Stimulated activated CD4-positive, alpha-beta T cell treated with anti-CD3 and anti-CD28 coated beads, Interleukin-2, amount 100 ng/mL, for 48 hours (primary cell): Measurements from ENCODE around the gene CCDC12.

Experiments
- DNase-seq, 2 donors: peaks; one replicate each; pipeline ENCODE4 v3.0.0-alpha.2; 2020

The CCDC12 gene

DNA sequence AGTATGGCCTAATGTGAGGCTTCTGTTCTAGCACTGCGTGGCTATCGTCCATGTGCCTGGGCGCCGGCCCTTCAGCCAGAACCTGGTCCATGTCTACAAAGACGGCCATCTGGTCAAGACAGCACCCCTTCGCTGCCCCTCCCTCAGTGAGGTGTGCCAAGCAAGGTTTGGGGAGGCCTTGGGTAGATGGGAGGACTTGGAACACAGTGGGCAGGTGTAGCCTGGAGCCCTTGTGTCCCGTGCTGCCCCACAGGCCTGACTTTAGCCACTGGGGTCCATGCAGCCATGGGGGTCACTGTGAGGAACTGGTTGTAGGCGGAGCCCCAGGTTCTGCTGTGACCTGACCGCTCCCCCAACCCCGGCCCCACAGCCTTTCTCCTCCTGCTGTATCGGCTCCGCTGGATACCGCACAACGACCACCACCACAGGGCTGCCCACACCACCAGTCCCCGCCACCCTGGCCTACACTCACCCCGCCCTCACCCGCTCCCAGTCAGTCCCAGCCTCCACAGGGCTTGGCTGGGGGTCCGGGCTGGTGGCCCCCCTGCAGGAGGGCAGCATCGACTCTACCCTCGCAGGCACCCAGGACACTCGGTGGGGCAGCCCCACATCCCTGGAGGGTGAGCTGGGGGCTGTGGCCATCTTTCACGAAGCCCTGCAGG, 19.5 kb upstream of the CCDC12 start:
- no peak for DNase-seq

DNA sequence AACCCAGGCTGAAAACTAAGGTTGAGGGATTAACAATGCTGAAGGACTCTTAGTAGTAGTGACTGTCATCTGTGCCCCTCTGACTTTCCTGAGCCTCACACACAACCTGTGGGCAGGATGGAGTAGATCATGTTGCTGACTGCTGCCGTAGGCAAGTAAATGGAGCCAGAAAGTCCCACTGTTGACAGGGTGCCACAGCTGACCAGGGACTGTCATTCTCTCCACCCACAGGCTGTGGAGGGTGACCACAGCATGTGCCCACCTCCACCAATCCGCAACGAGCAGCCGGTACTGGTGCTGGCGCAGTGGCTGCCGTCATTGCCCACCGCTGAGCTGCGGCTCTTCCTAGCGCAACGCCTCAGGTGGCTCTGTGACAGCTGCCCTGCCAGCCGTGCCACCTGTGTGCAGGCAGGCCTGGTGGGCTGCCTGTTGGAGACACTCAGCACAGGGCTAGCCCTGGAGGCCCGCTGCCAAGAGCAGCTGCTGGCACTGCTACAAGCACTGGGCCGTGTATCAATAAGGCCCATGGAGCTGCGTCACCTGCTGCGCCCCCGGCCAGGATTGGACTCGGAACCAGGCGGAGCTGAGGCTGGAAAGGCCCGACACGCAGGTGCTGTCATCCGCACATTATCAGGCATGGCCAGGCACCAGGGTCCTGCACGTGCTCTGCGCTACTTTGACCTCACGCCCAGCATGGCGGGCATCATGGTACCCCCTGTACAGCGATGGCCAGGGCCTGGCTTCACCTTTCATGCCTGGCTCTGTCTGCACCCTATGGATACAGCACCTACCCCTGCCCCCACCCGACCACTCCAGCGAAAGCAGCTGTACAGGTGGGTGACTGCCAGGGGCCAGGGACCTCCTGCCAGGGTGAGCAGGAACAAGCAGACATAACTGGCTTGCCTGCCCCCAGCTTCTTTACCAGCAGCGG, 18.5 kb upstream of the CCDC12 start:
- no peak for DNase-seq

DNA sequence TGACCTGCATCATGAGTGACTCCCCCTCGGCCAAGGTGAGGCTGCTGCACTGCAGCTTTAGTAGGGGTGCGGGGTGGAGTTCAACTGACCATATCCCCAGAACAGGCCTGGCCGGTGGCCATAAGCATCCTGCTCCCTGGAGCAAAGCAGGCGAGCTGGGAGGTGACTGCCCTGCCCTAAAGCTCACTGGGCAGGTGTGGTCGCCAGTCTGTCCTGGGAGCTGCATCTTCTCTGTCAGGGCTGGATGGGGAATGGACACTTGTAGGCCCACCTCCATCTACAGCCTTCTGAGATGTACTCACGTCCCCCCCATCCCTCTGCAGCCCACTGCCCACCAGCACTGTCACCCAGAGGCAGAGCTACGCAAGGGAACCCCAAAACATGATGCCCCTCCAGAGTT, 17.4 kb upstream of the CCDC12 start:
- DNase-seq, result no peak

DNA sequence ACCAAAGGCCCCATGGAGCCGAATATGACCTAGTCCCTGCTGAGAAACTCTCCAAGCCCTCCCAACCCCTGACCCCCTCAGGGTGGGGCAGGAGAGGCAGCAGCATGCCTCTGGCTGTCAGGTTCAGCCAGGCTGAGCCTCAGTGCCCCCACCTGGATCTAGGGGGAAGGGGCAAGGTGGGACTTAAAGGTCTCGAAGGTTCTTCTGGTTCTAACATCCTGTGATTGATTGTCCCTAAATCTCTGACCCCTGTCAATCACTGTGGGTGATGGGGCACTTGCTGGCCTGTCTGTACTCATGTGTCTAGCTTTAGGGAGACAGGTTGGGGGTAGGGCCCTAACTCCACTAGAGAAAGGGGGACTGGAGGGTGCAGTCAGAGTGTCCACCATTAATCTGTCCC, 16.7 kb upstream of the CCDC12 start:
- no peak for DNase-seq

DNA sequence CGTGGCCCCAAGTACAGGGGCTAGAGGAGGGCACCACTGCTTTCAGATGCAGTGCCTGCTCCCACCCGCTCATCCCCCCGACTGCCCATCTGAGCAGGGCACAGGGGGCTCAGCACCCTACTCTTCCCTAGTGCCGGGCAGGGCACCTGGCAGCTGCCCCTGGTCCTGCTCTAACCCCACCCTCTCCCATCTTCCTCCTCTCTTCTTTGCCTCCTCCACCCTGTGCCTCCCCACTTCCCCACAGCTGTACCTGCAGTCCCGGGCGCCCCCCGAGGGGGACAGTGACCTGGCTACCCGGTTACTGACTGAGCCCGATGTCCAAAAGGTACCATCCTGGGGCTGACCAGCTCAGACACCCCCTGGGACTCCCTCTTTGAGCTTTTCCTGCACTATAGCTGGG, 15.7 kb upstream of the CCDC12 start:
- DNase-seq, result no peak

DNA sequence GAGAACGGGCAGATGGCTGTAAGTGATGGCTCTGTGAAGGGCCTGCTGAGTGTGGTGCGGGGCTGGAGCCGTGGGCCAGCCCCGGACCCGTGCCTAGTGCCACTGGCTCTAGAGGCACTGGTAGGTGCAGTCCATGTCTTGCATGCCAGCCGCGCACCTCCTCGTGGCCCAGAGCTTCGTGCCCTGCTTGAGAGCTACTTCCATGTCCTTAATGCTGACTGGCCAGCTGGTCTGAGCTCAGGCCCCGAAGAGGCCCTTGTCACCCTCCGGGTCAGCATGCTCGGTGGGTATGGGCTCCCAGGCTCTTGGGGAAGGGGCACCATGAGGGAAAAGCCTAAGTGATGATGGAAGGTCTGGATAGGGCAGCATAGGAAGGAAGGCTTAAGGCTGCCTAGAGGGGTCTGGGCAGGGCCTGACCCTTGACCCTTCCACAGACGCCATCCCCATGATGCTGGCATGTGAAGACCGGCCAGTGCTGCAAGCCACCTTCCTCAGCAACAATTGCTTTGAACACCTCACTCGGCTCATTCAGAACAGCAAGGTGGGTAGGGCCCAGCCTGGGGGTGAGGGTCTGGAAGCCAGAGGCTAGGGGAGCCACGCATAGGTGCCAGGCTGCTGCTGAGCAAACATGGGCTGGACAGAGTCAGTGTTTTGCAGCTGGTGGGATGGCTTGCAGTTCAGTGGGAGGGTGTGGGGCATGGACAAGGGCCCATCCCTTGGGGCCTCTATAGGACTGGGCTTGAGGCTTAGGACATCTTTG, 15.0 kb upstream of the CCDC12 start:
- no peak for DNase-seq

DNA sequence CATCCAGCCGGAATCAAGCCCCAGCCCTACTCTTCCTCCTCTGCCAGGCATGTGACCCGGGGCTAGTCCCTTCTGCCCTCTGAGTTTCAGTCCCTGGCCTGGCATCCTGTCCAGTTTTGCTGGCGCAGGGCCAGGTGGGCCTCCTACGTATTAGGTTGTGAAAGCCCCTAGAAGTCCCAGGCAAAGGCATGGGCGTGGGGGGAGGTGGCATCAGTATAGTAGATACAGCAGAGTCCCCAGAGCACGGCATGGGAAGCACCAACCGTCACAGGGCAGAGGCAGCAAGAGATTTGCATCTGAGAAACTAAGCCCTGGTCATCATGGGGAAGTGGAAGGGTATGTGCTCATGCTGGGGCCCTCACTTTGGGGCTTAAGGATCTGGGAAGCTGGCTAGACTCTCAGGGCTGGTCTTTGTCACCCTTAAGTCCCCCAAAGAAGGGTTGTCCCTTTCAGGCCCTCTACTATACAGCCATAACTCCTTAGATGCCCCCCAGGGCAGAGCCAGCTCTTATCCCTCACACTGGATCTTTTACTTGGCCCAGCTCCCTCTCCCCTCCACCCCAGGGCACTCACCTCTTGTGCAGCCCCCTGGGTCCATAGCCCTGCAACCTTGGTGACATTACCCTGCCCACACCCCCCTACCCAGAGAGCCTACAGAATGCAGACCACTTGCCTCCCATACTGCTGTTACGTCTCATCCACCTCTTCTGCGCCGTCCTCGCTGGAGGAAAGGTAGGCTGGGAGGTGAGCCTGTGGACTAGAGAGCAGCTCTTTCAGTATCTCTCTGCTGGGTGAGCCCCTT, 14.2 kb upstream of the CCDC12 start:
- no peak for DNase-seq

DNA sequence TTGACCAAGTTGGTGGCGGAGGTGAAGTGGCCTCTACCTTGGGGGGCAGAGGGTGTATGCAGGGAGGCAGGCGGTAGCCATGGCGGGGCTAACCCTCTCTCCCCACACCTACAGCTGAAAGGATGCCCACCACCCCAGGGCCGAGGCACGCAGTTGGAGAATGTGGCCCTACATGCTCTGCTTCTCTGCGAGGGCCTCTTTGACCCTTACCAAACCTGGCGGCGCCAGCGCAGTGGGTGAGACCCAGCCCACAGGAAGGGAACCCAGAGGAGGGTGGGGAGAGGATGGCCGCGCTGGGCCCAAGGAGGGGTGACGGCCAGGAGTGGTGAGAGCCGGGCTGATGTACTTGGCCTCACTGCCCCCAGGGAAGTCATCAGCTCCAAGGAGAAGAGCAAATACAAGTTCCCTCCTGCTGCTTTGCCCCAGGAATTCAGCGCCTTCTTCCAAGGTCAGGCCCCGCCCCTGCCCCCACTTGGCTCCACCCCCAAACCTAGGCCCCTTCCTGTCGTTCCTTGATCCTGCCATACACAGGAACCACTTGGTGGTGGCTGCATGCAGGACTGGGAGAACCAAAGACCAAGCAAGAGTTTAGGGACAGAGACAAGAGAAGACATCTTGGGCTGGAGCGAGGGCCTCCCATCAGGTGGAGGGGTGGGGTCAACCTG, 12.7 kb upstream of the CCDC12 start:
- no peak for DNase-seq

DNA sequence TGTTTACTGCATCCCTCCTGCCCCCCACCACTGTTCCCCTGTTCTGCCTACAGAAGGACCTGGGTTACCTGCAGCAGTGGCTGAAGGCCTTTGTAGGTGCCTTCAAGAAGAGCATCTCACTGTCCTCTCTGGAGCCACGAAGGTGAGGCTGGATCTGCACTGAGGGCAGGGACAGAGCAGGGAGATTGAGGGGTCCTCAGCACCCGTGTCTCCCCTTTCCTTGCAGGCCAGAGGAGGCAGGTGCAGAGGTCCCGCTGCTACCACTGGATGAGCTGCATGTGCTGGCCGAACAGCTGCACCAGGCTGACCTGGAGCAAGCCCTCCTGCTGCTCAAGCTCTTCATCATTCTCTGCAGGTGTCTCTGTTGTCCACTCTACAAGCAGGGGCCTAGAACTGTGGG, 12.1 kb upstream of the CCDC12 start:
- no peak for DNase-seq

DNA sequence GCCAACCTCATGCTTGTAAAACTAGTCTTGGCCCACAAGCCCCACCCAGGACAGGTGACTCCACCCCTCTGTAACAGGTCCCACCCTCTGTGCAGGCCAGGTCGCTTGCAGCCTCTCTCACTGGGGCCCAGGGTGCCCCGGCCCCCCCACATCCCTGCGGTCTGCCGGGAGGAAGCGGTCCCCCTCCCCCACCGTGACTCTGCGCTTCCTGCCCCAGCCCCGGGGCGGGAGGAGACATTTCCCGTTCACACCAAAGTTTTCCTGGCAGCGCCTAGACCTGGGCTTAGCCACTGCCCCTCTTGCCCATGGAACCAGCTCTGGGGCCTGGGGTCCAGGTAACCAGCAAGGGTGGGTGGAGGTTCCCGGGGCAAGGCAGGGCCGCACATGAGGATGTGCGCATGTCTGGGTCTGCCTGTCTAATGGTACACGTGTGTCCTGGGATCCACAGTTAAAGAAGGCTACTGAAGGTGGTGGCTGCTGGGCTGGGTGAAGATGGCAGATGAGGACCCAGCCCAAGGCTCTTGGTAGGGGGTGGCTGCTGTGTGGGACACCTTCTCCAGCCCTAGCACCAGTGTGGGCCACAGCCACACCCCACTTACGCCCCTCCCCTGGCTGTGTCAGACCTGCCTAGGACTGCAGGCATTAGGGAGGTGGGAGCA, 11.3 kb upstream of the CCDC12 start:
- peak; percentile 68 to 74 for DNase-seq

DNA sequence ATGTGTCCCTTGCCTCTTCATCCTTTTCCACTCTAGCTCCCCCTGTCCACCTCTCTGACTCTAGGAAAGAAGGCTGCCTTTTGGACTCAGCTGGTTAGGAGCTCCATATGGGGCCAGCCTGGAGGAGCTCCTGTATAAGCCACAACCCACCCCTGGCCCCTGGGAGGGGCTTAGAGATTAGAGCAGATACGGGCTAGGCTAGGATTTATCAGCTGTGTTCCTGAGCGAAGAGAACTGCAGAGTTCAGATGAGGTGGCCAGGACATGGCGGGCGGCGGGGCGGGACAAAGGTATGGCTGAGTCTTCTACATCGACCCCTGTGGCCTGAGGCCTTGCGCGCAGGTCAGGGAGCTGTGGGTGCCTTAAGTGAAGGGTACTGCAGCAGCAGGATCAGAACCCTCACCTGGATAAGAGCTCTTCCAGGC, 10.8 kb upstream of the CCDC12 start:
- DNase-seq, result no peak

DNA sequence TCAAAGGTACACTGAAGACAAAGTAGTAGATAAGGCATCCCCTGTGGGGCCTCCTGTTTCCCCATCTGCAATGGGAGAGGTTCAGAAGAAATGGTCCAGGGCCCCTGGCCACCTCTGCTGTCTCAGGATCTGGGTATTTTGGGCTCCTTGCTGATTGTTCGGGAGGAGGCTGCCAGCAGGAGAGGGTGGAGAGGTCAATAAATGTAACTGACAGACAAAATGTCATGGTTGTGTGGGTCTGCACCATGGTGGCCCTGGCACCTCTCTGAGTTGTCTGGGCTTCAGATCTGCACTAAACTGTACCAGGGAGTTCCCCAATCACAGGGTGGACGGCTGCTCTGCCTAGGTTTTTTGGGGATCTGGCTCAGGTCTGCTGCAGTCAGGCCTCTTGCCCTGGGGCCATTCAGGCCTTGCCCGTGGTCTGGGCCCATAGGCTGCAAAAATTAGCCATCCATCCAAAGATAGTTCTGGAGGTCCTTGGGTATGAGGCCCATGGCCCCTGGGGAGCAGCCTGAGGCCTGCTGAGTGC, 10.3 kb upstream of the CCDC12 start:
- no peak for DNase-seq

DNA sequence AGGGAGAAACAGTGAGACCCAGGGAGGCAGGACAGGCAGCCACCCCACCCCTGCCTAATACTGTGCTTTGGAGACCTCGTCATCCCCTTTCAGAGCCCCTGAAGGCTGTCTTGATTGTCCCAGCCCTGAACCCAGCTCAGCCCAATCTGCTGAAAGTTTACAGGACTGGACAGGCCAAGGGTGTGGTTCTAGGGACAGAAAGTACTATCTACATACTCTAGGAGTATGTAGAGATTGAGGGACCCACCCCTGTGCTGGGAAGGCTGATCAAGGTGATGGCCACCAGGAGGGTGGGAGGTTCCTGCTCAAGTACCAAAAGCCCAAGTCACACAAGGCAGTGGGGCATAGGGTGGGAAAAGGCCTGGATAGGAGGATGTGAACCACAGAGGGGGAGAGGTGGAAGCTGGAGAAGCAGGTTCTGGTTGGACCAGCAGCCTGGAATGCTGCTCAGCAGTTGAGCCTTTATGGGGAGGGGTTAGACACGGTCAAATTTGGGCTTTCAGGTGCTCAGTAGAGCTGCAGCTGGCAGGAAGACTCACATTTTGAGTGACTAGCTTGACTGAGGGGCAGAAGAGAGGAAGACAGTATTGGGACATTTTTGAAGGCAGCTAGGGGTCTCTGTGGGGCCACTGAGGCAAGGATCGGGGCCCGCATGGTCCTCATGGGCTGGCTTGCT, 9.6 kb upstream of the CCDC12 start:
- DNase-seq, result no peak

DNA sequence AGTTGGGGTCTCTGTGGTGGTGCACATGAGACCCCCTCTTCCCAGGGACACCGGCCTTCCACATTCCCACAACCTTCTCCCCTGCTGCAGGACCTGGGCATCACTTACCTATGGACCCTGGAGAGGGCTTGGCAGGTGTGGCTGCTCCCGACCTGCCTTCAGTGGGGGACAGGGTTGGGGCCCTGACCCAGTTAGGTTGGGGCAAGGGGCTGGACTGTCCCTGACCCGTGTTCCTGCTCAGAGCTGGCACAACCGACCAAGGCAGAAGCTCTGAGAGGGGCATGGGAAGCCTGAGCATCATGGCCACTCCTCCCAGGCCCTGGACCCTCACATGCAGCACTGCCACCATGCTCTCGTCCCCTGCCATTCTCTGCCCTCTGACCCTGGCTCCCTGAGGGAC, 9.0 kb upstream of the CCDC12 start:
- no peak for DNase-seq

DNA sequence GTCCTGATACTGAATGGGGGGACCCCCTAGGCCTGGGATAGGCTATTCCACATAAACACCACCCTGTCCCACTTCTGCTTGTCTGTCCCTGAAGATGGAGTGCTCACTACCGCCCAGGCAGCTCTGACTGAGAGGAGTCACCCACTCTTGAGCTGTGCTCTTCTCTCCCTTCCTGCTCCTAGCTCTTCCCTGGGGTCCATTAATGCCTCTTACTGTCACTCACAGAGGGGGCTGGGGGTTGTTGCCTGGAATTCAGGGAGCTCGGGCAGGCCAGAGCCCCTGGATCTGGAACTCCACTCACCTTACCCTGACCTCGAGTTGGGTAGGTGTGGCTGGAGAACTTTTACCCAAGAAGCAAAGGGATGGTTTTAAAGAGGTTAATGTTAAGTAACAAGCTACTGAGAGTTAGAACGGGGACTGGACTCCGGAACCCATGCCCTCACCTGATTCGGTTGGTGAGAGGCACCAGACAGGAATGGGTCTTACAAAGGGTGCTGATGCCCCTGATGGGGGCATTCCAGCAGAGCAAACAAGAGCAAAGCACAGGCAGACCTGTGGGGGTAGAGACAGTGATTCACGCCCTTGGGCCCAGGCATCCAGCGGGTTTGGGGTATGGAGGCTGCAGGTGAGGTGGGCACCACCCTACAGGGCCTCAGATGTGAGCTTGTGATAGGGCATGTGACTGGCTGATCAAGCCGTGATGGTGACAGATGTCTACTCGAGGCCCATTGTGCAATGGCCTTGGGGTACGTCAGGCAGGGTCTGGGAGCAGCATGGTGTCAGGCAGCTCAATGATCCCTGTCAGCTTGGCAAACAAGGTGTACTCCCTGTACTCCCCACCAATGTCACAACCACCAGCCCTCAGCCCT, 8.3 kb upstream of the CCDC12 start:
- no peak for DNase-seq

DNA sequence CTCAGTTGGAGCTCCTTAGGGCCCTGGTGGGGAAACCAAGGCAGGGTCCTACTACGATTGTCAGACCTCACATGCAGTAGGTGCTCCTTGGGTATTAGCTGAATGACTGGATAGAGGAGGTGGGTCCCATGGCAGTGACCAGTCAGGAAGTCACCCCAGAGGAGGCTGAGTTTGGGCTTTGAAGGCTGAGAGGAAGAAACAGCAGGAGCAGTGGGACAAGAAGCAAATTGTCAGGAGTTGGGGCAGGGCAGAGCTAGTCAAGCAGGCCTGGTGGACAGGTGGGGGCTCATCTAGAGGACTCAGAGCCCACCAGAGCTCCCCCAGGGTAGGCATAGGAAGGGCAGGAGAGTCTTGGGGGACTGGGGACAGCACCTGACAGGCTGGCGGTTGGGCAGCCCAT, 6.0 kb upstream of the CCDC12 start:
- DNase-seq, result no peak

DNA sequence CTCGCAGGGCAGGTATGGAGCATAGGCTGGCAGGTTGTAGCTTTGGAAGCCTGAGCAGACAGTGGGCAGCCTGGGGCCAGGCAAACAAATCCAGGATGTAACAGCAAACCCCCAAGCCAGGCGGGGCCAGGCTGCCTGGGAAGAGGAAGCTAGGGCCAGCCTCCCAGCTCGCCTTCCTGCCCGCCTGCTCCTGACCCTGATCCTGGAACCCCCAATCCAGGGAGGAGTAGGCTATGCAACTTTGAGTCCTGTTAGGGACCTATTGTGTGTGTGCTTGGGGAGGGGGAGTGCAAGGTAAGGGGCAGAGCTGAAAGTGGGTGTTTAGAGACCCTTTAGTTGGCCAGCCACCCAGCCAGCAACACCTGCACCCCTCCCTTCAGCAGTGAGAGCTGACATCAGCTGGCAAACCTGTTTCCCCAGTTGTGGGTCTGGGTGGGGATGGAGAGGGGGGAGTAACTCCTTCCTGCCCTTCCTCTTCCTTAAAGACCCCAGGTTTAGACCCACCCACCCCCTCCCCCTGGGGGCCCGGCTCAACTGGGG, 5.5 kb upstream of the CCDC12 start:
- DNase-seq, result no peak

DNA sequence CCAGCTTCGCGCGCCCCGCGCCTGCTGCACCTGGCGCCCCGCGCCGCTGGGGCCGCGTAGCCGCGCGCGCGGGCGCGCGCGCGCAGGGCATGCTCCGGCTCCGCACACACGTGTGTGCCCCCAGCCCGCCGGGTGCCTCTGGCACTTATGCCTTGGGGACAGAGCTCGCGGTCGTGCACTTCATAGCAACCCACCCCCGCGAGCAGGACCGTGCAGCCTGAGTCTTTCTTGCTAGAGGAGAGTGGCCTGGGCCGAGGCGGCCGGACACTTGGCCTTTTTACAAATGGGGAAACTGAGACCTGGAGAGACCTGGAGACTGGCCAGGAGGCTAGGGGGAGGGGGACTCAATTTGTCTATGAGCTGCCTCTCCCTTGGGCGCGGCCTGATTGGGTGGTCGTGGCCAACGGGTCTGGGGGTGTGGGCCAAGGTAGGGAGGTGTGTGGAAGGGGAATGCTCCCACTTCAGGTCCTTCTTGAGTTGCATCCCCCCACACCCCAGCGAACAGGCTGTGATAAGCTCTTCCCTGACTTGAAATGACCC, 3.5 kb upstream of the CCDC12 start:
- DNase-seq, result no peak
